Glomerular endothelial cell (primary cell): ENCODE data around the gene MCUB. TPM values are rescaled to one million over a fixed set of nuclear protein-coding genes. Genes with fewer than 3 reads are reported as not detected.
"Not testable (repeated sequence)": the region's sequence is repeated elsewhere in the genome, so short reads cannot be mapped to it uniquely, and the experiment has no call there.

ENCODE experiments used
- DNase-seq: peaks from one replicate; pipeline ENCODE4 v3.0.0-alpha.2; 2011; ENCODE audit warnings: low read depth, low spot score; ENCODE audit errors: extremely low read depth
- total RNA-seq: library from RNA; depleted of rRNA; stranded (reverse); fragments of >200 nt; gene quantifications from 2 replicates; pipeline ENCODE4 v1.2.3, GENCODE V29; 2015

The MCUB gene
- total RNA-seq, 1 donor from 2014 or later, result 59.2 TPM

DNA sequence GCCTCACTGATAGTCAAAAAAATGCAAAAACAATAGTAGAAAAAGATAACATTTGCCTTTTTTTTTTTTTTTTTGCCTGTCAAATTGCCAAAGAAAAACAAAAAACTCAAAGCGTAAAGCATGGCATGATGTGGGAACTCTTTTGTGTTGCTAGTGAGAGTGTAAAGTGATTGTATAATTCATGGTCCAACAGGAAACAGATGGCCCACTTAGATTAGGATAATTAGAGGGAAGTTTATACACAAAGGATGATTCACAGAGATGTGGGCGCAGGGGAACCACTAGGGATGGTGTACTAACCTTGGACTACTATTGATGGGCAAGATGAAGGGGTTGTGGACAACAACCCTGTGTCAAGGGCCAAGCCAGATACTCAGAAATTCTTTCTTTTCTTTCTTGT, 16.4 kb downstream of the MCUB start:
- DNase-seq, result peak; percentile 98

DNA sequence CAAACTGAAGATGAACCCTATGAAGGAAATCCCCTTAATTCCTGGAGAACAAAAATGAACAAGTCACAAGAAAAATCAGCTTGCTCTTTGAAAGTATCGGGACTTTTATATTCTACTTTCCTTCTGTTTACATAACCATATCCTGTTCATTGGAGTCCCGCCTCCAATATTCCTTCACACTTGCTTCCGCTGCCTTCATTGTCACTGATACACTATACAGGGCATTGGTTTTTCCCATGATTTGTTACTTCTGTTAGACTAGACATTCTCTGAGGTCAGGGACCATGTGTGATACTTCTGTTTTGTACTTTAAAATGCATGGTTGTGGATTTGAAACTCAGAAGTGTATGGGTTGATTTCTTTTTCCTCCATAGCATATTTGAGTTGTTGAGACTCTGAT, 18.8 kb downstream of the MCUB start:
- DNase-seq, result no peak

GRCh38 chr4:109579997-109580396, 20.0 kb downstream of the MCUB start:
- DNase-seq, result not testable (repeated sequence)

- no peak for DNase-seq
Measured at GRCh38 chr4:109588176-109588575, 28.1 kb downstream of the MCUB start.

GRCh38 chr4:109589119-109589518, 29.1 kb downstream of the MCUB start:
- no peak for DNase-seq

- DNase-seq, result no peak
Measured at GRCh38 chr4:109589605-109590004, 29.6 kb downstream of the MCUB start.

DNA sequence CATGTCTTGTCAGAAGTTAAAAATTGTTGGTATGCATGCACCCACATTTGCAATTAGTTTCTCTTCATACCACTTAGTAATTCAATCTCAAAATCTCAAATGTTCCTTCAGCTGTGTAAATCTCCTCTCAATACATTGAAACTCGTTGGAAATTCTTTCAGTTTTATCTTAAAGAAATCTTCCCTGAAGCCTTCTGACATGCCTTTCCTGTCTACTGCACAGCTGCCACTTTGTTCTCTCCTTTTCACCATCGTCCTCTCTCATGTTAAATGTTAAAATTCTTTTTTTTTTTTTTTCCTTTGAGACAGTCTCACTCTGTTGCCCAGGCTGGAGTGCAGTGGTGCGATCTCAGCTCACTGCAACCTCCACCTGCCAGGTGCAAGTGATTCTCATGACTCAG, 30.9 kb downstream of the MCUB start:
- DNase-seq, result no peak

DNA sequence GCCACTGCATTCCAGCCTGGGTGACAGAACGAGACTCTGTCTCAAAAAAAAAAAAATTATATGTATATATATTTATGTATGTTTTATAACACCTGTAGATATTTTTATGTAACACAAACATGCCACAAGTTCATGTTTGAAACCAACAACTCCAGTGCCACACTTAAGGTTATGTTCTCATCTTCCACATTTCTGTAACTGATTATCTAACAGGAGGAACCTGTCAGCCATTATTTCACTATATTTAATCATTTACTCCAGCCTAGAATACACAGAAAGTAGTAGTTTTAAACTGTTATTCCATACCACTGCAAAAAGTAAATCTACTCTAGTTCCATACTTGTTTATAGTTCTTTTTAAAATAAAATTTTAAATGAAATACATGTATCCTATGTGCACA, 32.3 kb downstream of the MCUB start:
- no peak for DNase-seq

DNA sequence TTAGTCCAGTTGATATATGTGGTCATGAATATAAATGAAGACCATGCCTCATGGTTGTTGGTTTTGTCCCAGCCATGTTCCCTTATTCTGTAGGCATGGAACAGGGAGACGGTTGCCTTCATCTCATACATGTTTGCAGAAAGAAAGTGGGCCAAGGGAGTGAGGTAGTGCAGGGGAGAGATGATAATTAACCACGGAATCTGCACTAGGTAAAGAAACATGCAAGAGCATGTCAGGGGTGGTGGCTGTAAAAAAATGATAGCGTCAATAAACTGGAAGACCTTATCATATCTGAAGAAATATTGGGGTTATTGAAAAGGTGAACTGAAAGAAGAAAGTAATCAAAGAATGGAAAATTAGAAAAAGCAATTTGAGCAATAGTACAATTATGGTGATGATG, 35.1 kb downstream of the MCUB start:
- not testable (repeated sequence) for DNase-seq

DNA sequence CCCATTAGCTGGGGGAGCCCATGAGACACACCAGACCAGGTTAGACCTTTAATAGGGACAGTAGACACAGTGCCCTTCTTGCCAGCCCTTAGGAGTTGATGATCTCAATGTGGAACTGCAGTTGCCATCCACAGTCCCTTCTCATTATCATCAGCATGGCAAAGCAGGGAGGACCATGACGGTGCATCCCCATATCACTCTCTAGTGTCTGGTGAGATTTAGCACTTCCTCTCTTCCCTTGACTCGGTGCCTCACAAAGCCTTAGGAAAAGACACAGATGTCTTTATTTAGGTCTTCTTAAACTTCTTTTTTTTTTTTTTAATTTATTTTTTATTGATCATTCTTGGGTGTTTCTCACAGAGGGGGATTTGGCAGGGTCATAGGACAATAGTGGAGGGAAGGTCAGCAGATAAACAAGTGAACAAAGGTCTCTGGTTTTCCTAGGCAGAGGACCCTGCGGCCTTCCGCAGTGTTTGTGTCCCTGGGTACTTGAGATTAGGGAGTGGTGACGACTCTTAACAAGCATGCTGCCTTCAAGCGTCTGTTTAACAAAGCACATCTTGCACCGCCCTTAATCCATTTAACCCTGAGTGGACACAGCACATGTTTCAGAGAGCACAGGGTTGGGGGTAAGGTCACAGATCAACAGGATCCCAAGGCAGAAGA, 36.5 kb downstream of the MCUB start:
- not testable (repeated sequence) for DNase-seq

DNA sequence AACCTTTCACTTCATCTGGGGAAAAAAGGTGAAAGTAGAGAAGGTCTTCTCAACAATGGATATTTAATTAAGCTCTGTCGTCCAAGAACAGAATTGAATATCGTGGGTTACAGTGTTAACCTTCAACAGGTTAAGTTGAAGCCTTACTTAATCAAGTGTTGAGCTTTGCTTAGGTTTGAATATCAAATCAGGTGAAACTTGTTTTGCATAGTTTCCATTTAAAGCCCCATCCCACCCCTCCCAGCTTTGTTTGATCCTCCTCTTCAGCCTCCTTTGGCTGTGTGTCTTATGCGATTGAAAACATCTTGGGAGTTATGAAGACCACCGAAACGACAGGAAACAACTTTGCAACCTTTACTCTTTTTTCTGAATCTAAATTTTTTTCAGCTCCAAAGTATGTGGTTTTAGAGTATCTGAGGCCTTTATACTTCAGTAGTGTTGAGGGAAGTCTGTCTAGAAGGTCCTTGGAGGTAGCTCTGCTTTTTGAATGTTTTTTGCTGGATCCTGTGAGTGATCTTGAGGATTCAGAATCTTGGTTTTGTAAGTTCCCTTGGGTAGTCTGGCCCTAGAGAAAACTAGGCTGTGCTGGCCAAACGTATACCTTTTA, 39.1 kb downstream of the MCUB start:
- DNase-seq, result no peak

DNA sequence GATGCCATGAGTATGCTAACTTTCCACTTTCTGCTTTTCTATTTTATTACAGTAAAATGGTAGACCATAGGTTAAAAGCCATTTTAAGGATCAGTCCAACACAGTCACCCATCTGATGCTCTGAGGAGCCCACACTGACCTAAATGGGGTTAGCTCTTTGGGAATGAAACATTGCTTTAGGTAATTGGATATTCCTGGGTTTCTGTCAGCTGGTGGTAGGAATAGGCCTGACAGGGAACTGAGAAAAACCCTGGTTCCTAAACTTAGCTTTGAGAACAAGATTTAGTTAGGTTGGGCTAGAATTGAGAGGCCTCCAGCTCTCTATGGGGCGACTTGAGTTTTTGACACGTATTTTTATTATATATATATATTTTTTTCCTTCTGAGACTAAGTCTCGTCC, 40.4 kb downstream of the MCUB start:
- no peak for DNase-seq

- no peak for DNase-seq
Measured at GRCh38 chr4:109601336-109601735, 41.3 kb downstream of the MCUB start.

GRCh38 chr4:109607976-109608375, 47.9 kb downstream of the MCUB start:
- no peak for DNase-seq

DNA sequence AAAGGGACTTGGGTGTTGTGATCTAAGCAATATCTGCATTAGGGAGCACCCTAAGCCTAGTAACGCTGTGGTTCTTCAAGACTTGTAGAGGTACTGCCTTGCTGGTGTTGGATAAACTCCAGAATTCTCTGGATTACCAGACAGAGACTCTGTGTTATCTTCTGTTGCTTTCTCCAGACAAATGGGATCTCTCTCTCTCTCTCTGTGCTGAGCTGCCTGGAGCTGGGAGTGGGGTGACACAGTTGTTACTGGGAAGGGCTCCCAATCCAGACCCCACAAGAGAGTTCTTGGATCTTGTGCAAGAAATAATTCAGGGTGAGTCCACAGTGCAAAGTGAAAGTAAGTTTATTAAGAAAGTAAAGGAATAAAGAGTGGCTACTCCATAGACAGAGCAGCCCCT, 48.8 kb downstream of the MCUB start:
- no peak for DNase-seq

DNA sequence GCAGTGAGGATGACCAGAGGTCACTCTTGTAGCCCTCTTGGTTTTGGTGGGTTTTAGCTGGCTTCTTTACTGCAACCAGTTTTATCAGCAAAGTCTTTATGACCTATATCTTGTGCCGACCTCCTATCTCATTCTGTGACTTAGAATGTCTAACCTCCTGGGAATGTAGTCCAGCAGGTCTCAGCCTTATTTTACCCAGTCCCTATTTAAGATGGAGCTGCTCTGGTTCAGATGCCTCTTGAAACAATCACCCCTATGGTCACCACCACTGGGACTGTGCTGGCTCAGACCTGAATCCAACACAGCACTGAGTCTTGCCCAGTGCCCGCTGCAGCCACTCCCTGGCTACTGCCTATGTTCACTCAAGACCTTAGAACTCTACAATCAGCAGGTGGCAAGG, 49.4 kb downstream of the MCUB start:
- no peak for DNase-seq

GRCh38 chr4:109610489-109610888, 50.4 kb downstream of the MCUB start:
- DNase-seq, result no peak

DNA sequence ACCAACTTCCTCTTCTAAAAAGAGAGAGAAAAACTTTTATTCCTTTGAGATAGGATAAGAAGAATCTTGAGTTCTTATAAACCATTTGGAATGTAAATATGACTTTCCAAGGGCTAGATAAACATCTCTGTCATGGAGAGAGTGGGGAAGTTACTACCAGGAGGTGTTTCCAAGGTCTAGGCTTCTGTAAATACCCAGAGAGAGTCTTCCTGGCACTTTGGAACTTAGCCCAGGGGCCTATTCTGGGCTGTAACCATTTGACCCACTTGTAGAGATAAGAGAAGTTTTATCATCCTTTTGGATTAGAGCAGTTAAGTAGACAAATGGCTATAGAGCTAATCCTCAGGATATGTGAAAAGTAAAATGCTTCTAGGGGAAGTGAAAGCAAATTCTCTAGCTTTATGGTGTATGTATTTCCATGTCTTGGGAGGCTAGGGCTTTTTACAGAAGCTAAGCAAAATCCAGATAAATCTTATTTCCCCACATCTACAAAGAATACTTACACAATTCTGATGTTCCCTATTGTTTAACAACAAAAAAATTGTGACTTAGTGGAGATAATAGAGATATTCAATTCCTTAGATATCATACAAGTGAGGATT, 51.1 kb downstream of the MCUB start:
- no peak for DNase-seq

DNA sequence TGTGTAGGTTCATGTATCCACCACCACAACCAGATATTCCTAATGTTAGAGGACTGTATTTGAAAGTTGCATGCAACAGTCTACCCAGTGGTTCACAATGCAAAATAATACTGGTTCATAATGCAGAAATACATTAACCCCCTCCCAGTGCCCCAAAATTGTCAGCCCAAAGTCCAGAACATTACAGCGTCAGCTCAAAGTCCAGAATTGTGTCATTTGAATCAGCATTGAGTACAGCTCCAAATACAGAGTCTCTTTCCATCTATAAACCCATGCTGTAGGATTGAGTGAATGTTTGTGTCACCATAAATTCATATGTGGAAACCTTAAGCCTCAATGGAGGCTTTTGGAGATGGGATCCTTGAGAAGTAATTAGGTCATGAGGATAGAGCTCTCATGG, 54.0 kb downstream of the MCUB start:
- no peak for DNase-seq

DNA sequence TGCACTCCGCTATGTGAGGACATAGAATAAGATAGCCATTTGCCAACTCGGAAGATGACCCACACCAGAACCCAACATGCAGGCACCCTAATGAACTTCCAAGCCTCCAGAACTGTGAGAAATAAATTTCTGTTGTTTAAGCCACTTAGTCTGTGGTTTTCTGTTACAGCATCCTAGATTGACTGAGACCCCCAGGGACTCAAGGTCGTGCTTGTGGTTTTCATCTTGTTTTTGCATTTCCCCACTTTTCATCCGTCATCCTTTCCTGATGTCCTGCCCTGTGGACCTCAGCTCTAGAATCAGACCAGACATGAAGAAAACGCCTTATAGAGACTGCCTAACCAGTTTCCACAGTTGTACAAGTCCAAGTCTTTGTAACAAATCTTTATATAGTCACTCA, 54.4 kb downstream of the MCUB start:
- DNase-seq, result no peak

- no peak for DNase-seq
Measured at GRCh38 chr4:109615742-109616141, 55.7 kb downstream of the MCUB start.

GRCh38 chr4:109616243-109616642, 56.2 kb downstream of the MCUB start:
- DNase-seq, result no peak
